Adrenal gland (tissue), 12 donors: ENCODE measurements around the gene CAPN11. TPM values are rescaled to one million over a fixed set of nuclear protein-coding genes. Genes with fewer than 3 reads are reported as not detected.

Source experiments
- DNase-seq, 7 donors: peaks; one replicate each; pipeline ENCODE4 v3.0.0-alpha.2; 2019 to 2020
- H3K27ac ChIP-seq, 5 donors: fragments of 200-600 bp; sonication (generic) in 4 of 5; 1 replicate in 3 of 5; 2 replicates in 2 of 5; pipeline versions ENCODE4 v1.5.1 to v1.8.0; 2016 to 2020; ENCODE audit warnings: mild to moderate bottlenecking in 1 of 5
- H3K27me3 ChIP-seq: fragments of 200-600 bp; 2 replicates; pipeline ENCODE4 v1.8.0; 2021
- H3K36me3 ChIP-seq, 2 donors: fragments of 200-600 bp; replicated peaks in 1 of 2; 1 replicate in 1 of 2; 2 replicates in 1 of 2; pipeline versions ENCODE4 v1.5.1 to v1.8.0; 2018 to 2022
- H3K4me1 ChIP-seq, 2 donors: fragments of 200-600 bp; replicated peaks in 1 of 2; 1 replicate in 1 of 2; 2 replicates in 1 of 2; pipeline versions ENCODE4 v1.5.1 to v1.8.0; 2018 to 2021
- H3K4me3 ChIP-seq, 4 donors: fragments of 200-600 bp; sonication (generic) in 3 of 4; one replicate each; pipeline ENCODE4 v1.5.1; 2016 to 2018
- H3K9me3 ChIP-seq, 3 donors: fragments of 200-600 bp; sonication (generic) in 1 of 3; replicated peaks in 1 of 3; 1 replicate in 2 of 3; 2 replicates in 1 of 3; pipeline versions ENCODE4 v1.5.1 to v1.8.0; 2016 to 2021
- POLR2A ChIP-seq, 2 donors: fragments of 450-650 bp; IDR thresholded peaks; one replicate each; pipeline ENCODE4 v1.6.1; 2017; ENCODE audit warnings: antibody characterized with exemption in 2 of 2, mild to moderate bottlenecking in 2 of 2, moderate library complexity in 1 of 2
- WGBS, 4 donors: extraction: QIAGEN DNeasy Blood & Tissue Kit in 2 of 4; methylation state at CpG; one replicate each; pipeline versions ENCODE4 v1.1.5 to v1.1.7; 2013 to 2017; 5-methylcytosine and 5-hydroxymethylcytosine counted together
- intact Hi-C, 2 donors: fragments of 100-400 bp; cut with DNase I; formaldehyde crosslinking; loops; one replicate each; pipeline versions ENCODE4 v1.14.1 to v1.15.0; 2022 to 2023
- polyA plus RNA-seq, 3 donors: library from polyadenylated mRNA; stranded (reverse); fragments of 200-250 nt in 2 of 3; fragments of 350-450 nt in 1 of 3; fragmentation: Illumina TruSeq in 1 of 3; extraction: RNeasy Lipid Tissue Mini Kit (QIAGEN cat#74804) in 1 of 3; gene quantifications; one replicate each; pipeline ENCODE4 v1.2.3, GENCODE V29; 2013 to 2014
- total RNA-seq, 9 donors: library from RNA; depleted of rRNA in 4 of 9; stranded (reverse); fragments of >200 nt in 4 of 9; fragments of 120-200 nt in 1 of 9; fragmentation: NEBNext Ultra II Directional in 1 of 9; extraction: Animal tissue kit (Norgen Biotek cat#: 25700) in 1 of 9; gene quantifications; one replicate each; pipeline versions ENCODE4 v1.1.0 to v1.2.4, GENCODE V29; 2013 to 2023
- TF ChIP-seq, protein P1 (sequence below), 6 experiments: fragments of 450-650 bp in 4 of 6; fragments of 200-600 bp in 2 of 6; sonication (generic) in 1 of 6; IDR thresholded peaks; 1 replicate in 5 of 6; 2 replicates in 1 of 6; pipeline versions ENCODE4 v1.5.1 to v1.8.0; 2016 to 2021; ENCODE audit warnings: antibody characterized with exemption in 6 of 6, mild to moderate bottlenecking in 2 of 6, moderate library complexity in 1 of 6
- donor health status: healthy with polysubstance abuse.
- donor health status: Bipolar disorder and iron deficiency.
- donor health status: DM: yes; HTN: yes; CAD: no.
- donor health status: DM: no; HTN: no; CAD: no.
- donor health status: DM: no; HTN: no; CAD: no.
- donor health status: DM: yes; HTN: yes; CAD: no.

Gene CAPN11
- total and polyA plus RNA-seq, 12 donors = 0.14 to 2.4 (median 0.98) TPM; not detected in 2

DNA sequence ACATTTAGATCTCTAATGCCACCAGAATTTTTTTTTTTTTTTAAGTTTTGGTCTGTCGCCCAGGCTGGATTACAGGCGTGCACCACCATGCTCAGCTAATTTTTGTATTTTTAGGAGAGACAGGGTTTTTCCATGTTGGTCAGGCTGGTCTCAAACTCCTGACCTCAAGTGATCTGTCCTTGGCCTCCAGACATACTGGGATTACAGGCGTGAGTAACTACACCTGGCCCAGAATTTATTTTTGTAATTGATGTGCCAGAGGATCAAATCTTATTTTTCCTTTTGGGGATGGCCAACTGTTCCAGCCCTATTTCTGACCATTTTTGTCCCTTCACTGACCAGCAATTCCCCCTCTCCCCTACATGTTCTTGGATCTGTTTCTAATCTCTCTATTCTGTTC, 40.1 kb downstream of the CAPN11 start:
- DNase-seq = no peak
- TF ChIP-seq POLR2A (IDR thresholded peaks at IDR 0.05) = no peak
- TF ChIP-seq, protein P1, sequence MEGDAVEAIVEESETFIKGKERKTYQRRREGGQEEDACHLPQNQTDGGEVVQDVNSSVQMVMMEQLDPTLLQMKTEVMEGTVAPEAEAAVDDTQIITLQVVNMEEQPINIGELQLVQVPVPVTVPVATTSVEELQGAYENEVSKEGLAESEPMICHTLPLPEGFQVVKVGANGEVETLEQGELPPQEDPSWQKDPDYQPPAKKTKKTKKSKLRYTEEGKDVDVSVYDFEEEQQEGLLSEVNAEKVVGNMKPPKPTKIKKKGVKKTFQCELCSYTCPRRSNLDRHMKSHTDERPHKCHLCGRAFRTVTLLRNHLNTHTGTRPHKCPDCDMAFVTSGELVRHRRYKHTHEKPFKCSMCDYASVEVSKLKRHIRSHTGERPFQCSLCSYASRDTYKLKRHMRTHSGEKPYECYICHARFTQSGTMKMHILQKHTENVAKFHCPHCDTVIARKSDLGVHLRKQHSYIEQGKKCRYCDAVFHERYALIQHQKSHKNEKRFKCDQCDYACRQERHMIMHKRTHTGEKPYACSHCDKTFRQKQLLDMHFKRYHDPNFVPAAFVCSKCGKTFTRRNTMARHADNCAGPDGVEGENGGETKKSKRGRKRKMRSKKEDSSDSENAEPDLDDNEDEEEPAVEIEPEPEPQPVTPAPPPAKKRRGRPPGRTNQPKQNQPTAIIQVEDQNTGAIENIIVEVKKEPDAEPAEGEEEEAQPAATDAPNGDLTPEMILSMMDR (IDR thresholded peaks at IDR 0.05) = no peak
- intact Hi-C loops = no loop called here

DNA sequence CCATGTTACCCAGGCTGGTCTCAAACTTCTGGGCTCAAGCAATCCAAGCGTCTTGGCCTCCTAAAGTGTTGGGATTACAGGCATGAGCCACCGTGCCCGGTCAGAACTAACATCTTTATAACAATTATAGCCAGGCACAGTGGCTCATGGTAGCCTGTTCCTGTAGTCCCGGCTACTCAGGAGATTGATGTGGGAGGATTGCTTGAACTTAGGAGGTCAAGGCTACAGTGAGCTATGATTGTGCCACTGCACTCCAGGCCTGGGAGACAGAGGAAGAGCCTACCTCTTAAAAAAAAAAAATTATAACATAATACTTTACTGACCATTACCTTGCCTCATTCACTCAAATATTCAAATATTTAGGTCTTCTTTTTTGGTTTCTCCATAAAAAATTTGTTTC, 41.3 kb downstream of the CAPN11 start:
- intact Hi-C loops = no loop called here
- TF ChIP-seq POLR2A (IDR thresholded peaks at IDR 0.05) = no peak
- TF ChIP-seq, protein P1 (IDR thresholded peaks at IDR 0.05) = no peak
- Histone ChIP-seq H3K36me3 (no peaks in the 10 kb centered on the region), H3K4me3 (no peak overlapping the region), H3K27me3 (no peaks in the 10 kb centered on the region), H3K9me3 (no peaks in the 10 kb centered on the region), H3K4me1 (peaks cover 3 to 4% of the 10 kb centered on the region in 2 donors), H3K27ac (no peak overlapping the region)
- 50 to 67% (median 59%) methylated on average over 4 of the region's 4 CpGs for WGBS, 4 donors
- peak in 4 of 7 donors; percentile 49 to 72 (median 60) for DNase-seq

More for the DNA sequence above, 40.1 kb downstream of the CAPN11 start:
- 77 to 85% (median 81%) methylated on average over 3 of the region's 3 CpGs for WGBS, 4 donors
- Histone ChIP-seq H3K36me3 (no peaks in the 10 kb centered on the region), H3K4me1 (peaks cover 3 to 4% of the 10 kb centered on the region in 2 donors), H3K9me3 (no peaks in the 10 kb centered on the region), H3K4me3 (no peak overlapping the region), H3K27ac (no peak overlapping the region), H3K27me3 (no peaks in the 10 kb centered on the region)

DNA sequence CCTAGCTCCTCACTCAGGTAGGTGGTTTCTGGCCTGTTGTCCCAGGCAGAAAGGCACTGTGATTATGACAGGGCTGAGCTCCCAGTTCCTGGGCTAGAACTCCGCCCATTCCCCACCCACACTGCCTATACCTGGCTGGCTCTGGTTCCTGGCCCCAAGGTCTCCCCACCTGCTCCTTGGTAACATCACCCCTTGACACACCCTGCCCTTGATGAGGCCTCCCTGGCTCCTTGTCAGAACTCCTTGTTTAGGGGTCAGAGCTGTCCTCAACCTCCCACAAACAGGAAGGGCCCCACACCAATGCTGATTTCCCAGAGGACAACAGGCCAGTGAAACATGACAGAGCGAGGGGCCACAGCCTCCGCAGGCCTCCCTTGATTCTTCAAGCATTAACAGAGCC, 42.6 kb downstream of the CAPN11 start:
- Histone ChIP-seq H3K4me1 (peaks cover 3 to 4% of the 10 kb centered on the region in 2 donors), H3K27ac (peak overlapping the region in 1 of 5 donors; percentile 44), H3K4me3 (no peak overlapping the region), H3K36me3 (no peaks in the 10 kb centered on the region), H3K27me3 (no peaks in the 10 kb centered on the region), H3K9me3 (no peaks in the 10 kb centered on the region)
- intact Hi-C loops = no loop called here
- TF ChIP-seq POLR2A (IDR thresholded peaks at IDR 0.05) = no peak
- TF ChIP-seq, protein P1 (IDR thresholded peaks at IDR 0.05) = no peak
- DNase-seq = no peak
- WGBS, 4 donors = 90 to 100% (median 94%) methylated on average over 2 to 3 of the region's 3 CpGs

DNA sequence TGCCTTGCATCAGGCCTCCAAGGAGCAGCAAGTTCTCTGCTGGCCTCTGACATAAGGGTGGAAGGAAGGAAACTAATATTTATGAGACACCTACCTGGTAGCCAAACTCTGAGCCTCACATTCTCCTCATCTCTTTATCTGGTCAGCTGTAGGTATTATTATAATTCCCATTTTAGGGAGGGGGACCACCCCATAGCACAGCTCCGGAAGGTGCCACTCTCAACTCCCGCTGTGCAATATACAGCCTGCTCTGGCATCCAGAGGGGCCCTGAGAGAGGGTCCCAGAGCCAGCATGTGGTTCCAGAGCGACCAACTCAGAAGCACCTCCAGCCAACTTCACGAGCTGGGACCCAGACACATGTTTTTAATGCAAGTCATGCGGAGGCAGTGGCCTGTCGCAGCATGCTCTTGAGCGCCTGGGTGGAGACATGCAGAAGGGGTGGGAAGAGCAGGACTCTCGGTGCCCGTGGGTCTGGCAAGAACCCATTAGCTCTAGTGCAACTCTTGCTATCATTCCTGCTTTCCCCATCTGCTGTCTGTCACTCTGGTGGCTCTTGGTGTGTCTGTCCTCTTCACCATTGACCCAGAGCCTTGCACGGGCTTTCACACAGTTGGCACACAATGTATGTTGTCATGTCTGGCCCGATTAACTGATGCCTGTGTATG, 43.2 kb downstream of the CAPN11 start:
- WGBS, 4 donors = 80 to 92% (median 86%) methylated on average over 5 to 11 of the region's 11 CpGs
- intact Hi-C loops = no loop called here
- no peak for TF ChIP-seq POLR2A (IDR thresholded peaks at IDR 0.05)
- TF ChIP-seq, protein P1 (IDR thresholded peaks at IDR 0.05) = no peak

More for the DNA sequence above, 43.2 kb downstream of the CAPN11 start:
- Histone ChIP-seq H3K4me3 (no peak overlapping the region), H3K4me1 (peaks cover 3 to 4% of the 10 kb centered on the region in 2 donors), H3K27me3 (no peaks in the 10 kb centered on the region), H3K9me3 (no peaks in the 10 kb centered on the region), H3K36me3 (no peaks in the 10 kb centered on the region), H3K27ac (peak overlapping the region in 1 of 5 donors; percentile 44)
- DNase-seq = no peak
